WTC11 (cell line): ENCODE measurements around the gene NNT. TPM values are rescaled to one million over a fixed set of nuclear protein-coding genes. Genes with fewer than 3 reads are reported as not detected.

Experiments used
- ATAC-seq: fragments of 200-7000 bp; cut with Tn5 transposase; 2 replicates; pipeline ENCODE4 v1.10.0; 2021; ENCODE audit warnings: mild to moderate bottlenecking, moderate library complexity
- CTCF ChIA-PET: fragments of 300-600 bp; sonication (Branson Sonifier 250); formaldehyde crosslinking; loops from one replicate; lab custom pipeline; 2021; ENCODE audit warnings: antibody characterized with exemption; lab: Charles Lee
- POLR2A ChIA-PET: fragments of 350-600 bp; sonication (Branson Sonifier 250); formaldehyde crosslinking; loops from one replicate; lab custom pipeline; 2021; ENCODE audit warnings: antibody characterized with exemption; lab: Charles Lee
- DNase-seq: peaks from one replicate; pipeline ENCODE4 v3.0.0; 2021; ENCODE audit warnings: low spot score
- H3K27ac Mint-ChIP-seq: 2 replicates; pipeline ENCODE4 v1.8.0; 2021; ENCODE audit warnings: mixed read lengths
- H3K27me3 Mint-ChIP-seq: 2 replicates; pipeline ENCODE4 v1.8.0; 2021; ENCODE audit warnings: low read depth, mild to moderate bottlenecking, moderate library complexity, mixed read lengths
- H3K36me3 Mint-ChIP-seq: 2 replicates; pipeline ENCODE4 v1.8.0; 2021; ENCODE audit warnings: mixed read lengths
- H3K4me1 Mint-ChIP-seq: 2 replicates; pipeline ENCODE4 v1.8.0; 2022; ENCODE audit warnings: mixed read lengths
- H3K4me3 Mint-ChIP-seq: 2 replicates; pipeline ENCODE4 v1.8.0; 2021; ENCODE audit warnings: mild to moderate bottlenecking, moderate library complexity, mixed read lengths
- H3K9me3 Mint-ChIP-seq: 2 replicates; pipeline ENCODE4 v1.8.0; 2021; ENCODE audit warnings: mixed read lengths
- ATF3 ChIP-seq: sonication (generic); formaldehyde crosslinking; conservative IDR thresholded peaks from 2 replicates; pipeline ENCODE4 v1.8.1; 2022; ENCODE audit warnings: mild to moderate bottlenecking, missing genetic modification reagents
- E2F4 ChIP-seq: sonication (generic); formaldehyde crosslinking; IDR thresholded peaks from 2 replicates; pipeline ENCODE4 v1.8.1; 2022; ENCODE audit warnings: low read depth, mild to moderate bottlenecking, moderate library complexity, missing genetic modification reagents, borderline replicate concordance
- EMX1 ChIP-seq: fragments of 250-450 bp; sonication (Bioruptor Pico); IDR thresholded peaks from 2 replicates; pipeline ENCODE4 v1.8.0; 2021; ENCODE audit warnings: mild to moderate bottlenecking
- MLX ChIP-seq: sonication (generic); formaldehyde crosslinking; IDR thresholded peaks from 2 replicates; pipeline ENCODE4 v1.8.1; 2023; ENCODE audit warnings: mild to moderate bottlenecking, missing genetic modification reagents, moderate library complexity
- MYBL2 ChIP-seq: sonication (generic); formaldehyde crosslinking; IDR thresholded peaks from 2 replicates; pipeline ENCODE4 v1.8.1; 2023; ENCODE audit warnings: mild to moderate bottlenecking, moderate library complexity, missing genetic modification reagents
- NFE2L1 ChIP-seq: sonication (generic); formaldehyde crosslinking; IDR thresholded peaks from 2 replicates; pipeline ENCODE4 v1.8.1; 2023; ENCODE audit warnings: missing genetic modification reagents
- NR3C1 ChIP-seq: sonication (generic); formaldehyde crosslinking; conservative IDR thresholded peaks from 2 replicates; pipeline ENCODE4 v1.8.1; 2023; ENCODE audit warnings: low read depth, mild to moderate bottlenecking, missing genetic modification reagents
- SMAD4 ChIP-seq: sonication (generic); formaldehyde crosslinking; IDR thresholded peaks from 2 replicates; pipeline ENCODE4 v1.8.0; 2022; ENCODE audit warnings: mild to moderate bottlenecking, missing genetic modification reagents
- TEAD4 ChIP-seq: sonication (generic); formaldehyde crosslinking; IDR thresholded peaks from 2 replicates; pipeline ENCODE4 v1.8.0; 2022; ENCODE audit warnings: mild to moderate bottlenecking, missing genetic modification reagents
- ZNF121 ChIP-seq: sonication (generic); formaldehyde crosslinking; IDR thresholded peaks from 2 replicates; pipeline ENCODE4 v1.8.0; 2023; ENCODE audit warnings: missing genetic modification reagents
- ZNF425 ChIP-seq: fragments of 250-450 bp; sonication (Bioruptor Pico); conservative IDR thresholded peaks from 2 replicates; pipeline ENCODE4 v1.9.0; 2021; ENCODE audit warnings: mild to moderate bottlenecking
- total RNA-seq: library from RNA; stranded (reverse); gene quantifications from 3 replicates; pipeline ENCODE4 v1.2.3, GENCODE V29; 2021
- TF ChIP-seq, protein P1 (sequence below): fragments of 250-450 bp; sonication (Bioruptor Pico); IDR thresholded peaks from 2 replicates; pipeline ENCODE4 v1.9.0; 2021; ENCODE audit warnings: mild to moderate bottlenecking, borderline replicate concordance
- TF ChIP-seq, protein P2 (sequence below): fragments of 250-450 bp; sonication (Bioruptor Pico); IDR thresholded peaks from 2 replicates; pipeline ENCODE4 v1.9.0; 2021; ENCODE audit warnings: moderate library complexity, mild to moderate bottlenecking, inconsistent platforms, borderline replicate concordance
- TF ChIP-seq, protein P3 (sequence below): sonication (generic); formaldehyde crosslinking; conservative IDR thresholded peaks from 2 replicates; pipeline ENCODE4 v1.8.1; 2023; ENCODE audit warnings: mild to moderate bottlenecking, low read depth, missing genetic modification reagents, moderate library complexity

Gene NNT
- total RNA-seq, 1 experiment from 2014 or later: 37.6 TPM

DNA sequence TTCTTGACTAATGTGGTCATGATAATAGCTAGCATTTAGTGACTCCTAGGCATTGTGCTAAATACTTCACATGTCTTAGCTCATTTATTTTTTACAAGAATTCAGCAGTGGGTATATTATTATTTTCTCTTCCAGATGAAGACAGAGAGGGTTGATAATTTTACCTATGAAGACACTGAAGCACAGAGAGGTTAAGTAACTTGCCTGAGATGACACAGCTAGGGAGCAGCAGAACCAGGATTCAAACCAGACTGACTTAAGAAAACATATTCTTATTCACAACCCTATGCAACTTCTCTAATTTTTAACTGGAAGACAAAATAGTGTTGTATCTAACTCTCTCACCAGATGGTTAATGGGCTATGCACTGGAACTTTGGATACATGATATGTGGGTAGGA is 44.8 kb downstream of the NNT start (continued):
- TF ChIP-seq, protein P1, sequence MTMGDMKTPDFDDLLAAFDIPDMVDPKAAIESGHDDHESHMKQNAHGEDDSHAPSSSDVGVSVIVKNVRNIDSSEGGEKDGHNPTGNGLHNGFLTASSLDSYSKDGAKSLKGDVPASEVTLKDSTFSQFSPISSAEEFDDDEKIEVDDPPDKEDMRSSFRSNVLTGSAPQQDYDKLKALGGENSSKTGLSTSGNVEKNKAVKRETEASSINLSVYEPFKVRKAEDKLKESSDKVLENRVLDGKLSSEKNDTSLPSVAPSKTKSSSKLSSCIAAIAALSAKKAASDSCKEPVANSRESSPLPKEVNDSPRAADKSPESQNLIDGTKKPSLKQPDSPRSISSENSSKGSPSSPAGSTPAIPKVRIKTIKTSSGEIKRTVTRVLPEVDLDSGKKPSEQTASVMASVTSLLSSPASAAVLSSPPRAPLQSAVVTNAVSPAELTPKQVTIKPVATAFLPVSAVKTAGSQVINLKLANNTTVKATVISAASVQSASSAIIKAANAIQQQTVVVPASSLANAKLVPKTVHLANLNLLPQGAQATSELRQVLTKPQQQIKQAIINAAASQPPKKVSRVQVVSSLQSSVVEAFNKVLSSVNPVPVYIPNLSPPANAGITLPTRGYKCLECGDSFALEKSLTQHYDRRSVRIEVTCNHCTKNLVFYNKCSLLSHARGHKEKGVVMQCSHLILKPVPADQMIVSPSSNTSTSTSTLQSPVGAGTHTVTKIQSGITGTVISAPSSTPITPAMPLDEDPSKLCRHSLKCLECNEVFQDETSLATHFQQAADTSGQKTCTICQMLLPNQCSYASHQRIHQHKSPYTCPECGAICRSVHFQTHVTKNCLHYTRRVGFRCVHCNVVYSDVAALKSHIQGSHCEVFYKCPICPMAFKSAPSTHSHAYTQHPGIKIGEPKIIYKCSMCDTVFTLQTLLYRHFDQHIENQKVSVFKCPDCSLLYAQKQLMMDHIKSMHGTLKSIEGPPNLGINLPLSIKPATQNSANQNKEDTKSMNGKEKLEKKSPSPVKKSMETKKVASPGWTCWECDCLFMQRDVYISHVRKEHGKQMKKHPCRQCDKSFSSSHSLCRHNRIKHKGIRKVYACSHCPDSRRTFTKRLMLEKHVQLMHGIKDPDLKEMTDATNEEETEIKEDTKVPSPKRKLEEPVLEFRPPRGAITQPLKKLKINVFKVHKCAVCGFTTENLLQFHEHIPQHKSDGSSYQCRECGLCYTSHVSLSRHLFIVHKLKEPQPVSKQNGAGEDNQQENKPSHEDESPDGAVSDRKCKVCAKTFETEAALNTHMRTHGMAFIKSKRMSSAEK (CRISPR knock-in tag): no peak
- TF ChIP-seq, protein P2, sequence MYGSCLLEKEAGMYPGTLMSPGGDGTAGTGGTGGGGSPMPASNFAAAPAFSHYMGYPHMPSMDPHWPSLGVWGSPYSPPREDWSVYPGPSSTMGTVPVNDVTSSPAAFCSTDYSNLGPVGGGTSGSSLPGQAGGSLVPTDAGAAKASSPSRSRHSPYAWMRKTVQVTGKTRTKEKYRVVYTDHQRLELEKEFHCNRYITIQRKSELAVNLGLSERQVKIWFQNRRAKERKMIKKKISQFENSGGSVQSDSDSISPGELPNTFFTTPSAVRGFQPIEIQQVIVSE (CRISPR knock-in tag): no peak
- TF ChIP-seq, protein P3, sequence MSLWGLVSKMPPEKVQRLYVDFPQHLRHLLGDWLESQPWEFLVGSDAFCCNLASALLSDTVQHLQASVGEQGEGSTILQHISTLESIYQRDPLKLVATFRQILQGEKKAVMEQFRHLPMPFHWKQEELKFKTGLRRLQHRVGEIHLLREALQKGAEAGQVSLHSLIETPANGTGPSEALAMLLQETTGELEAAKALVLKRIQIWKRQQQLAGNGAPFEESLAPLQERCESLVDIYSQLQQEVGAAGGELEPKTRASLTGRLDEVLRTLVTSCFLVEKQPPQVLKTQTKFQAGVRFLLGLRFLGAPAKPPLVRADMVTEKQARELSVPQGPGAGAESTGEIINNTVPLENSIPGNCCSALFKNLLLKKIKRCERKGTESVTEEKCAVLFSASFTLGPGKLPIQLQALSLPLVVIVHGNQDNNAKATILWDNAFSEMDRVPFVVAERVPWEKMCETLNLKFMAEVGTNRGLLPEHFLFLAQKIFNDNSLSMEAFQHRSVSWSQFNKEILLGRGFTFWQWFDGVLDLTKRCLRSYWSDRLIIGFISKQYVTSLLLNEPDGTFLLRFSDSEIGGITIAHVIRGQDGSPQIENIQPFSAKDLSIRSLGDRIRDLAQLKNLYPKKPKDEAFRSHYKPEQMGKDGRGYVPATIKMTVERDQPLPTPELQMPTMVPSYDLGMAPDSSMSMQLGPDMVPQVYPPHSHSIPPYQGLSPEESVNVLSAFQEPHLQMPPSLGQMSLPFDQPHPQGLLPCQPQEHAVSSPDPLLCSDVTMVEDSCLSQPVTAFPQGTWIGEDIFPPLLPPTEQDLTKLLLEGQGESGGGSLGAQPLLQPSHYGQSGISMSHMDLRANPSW (CRISPR knock-in tag): no peak
- TF ChIP-seq ATF3 (CRISPR knock-in tag) (no peak), SMAD4 (CRISPR knock-in tag) (no peak), E2F4 (CRISPR knock-in tag) (no peak), TEAD4 (no peak), MYBL2 (no peak)
- TF ChIP-seq, all 79 proteins: peak for 0

GRCh38 chr5:43648499-43649124 is 45.6 kb downstream of the NNT start:
- no peaks in the 10 kb centered on the region for H3K4me1 Mint-ChIP-seq
- H3K4me3 Mint-ChIP-seq: no peak overlapping the region
- ATAC-seq (no peak), DNase-seq (no peak)
- H3K36me3 Mint-ChIP-seq: peaks cover 6% of the 10 kb centered on the region
- H3K9me3 Mint-ChIP-seq: no peaks in the 10 kb centered on the region
- ChIA-PET POLR2A (no interaction called here), CTCF (interaction anchor here (3.2 kb wide), 1 partner anchor 17 kb away, joined by 13 read pairs; no protein-coding TSS in a partner anchor)
- H3K27me3 Mint-ChIP-seq: no peaks in the 10 kb centered on the region
- no peak for TF ChIP-seq EMX1 (CRISPR knock-in tag)
- no peak for TF ChIP-seq MLX
- TF ChIP-seq E2F4 (CRISPR knock-in tag): no peak
- TF ChIP-seq ZNF425 (CRISPR knock-in tag): no peak
- no peak for TF ChIP-seq ZNF121 (CRISPR knock-in tag)
- no peak for TF ChIP-seq NR3C1 (CRISPR knock-in tag)
- TF ChIP-seq NFE2L1 (CRISPR knock-in tag): no peak
- no peak for TF ChIP-seq SMAD4 (CRISPR knock-in tag)
- no peak overlapping the region for H3K27ac Mint-ChIP-seq
